Kidney (tissue), 22 donors: ENCODE measurements around the gene CISD1. TPM values are rescaled to one million over a fixed set of nuclear protein-coding genes. Genes with fewer than 3 reads are reported as not detected.

ENCODE experiments used
- DNase-seq, 5 donors: peaks; one replicate each; pipeline ENCODE4 v3.0.0-alpha.2; 2013 to 2020
- FAIRE-seq: peaks from 2 replicates; lab custom pipeline; 2012; peaks lifted over from hg19 to GRCh38; lab: Jason Lieb, UNC
- H3K27ac ChIP-seq, 2 donors: one replicate each; pipeline ENCODE4 v1.7.0; 2013; ENCODE audit warnings: low read depth in 2 of 2, low read length in 2 of 2, inconsistent platforms in 1 of 2
- H3K27me3 ChIP-seq: one replicate; pipeline ENCODE4 v1.7.1; 2013; ENCODE audit warnings: low read length, inconsistent platforms; ENCODE audit not compliant: control insufficient read depth, insufficient read depth
- H3K36me3 ChIP-seq, 3 donors: one replicate each; pipeline versions ENCODE4 v1.7.0 to v1.7.1; 2013; ENCODE audit warnings: low read length in 3 of 3, control low read depth in 1 of 3, inconsistent platforms in 1 of 3; ENCODE audit not compliant: insufficient read depth in 3 of 3, control insufficient read depth in 2 of 3
- H3K4me1 ChIP-seq, 3 donors: one replicate each; pipeline versions ENCODE4 v1.7.0 to v1.7.1; 2013; ENCODE audit warnings: low read length in 3 of 3, inconsistent platforms in 1 of 3, low read depth in 1 of 3; ENCODE audit not compliant: control insufficient read depth in 2 of 3, insufficient read depth in 2 of 3
- H3K4me3 ChIP-seq, 3 donors: one replicate each; pipeline versions ENCODE4 v1.7.0 to v1.8.1; 2013; ENCODE audit warnings: low read length in 3 of 3, control low read depth in 1 of 3, inconsistent platforms in 1 of 3
- H3K9ac ChIP-seq, 3 donors: one replicate each; pipeline versions ENCODE4 v1.7.0 to v1.7.1; 2013; ENCODE audit warnings: low read length in 3 of 3, control low read depth in 1 of 3, inconsistent platforms in 1 of 3
- H3K9me3 ChIP-seq, 3 donors: one replicate each; pipeline versions ENCODE4 v1.7.0 to v1.7.1; 2013; ENCODE audit warnings: low read length in 3 of 3, control low read depth in 1 of 3, inconsistent platforms in 1 of 3; ENCODE audit not compliant: control insufficient read depth in 2 of 3, insufficient read depth in 1 of 3
- CTCF ChIP-seq: IDR thresholded peaks from 3 replicates; pipeline ENCODE4 v1.5.1; 2012; ENCODE audit warnings: mild to moderate bottlenecking, moderate library complexity, borderline replicate concordance; ENCODE audit not compliant: insufficient read depth; ENCODE audit errors: extremely low read depth
- intact Hi-C: fragments of 100-400 bp; cut with DNase I; formaldehyde crosslinking; loops from one replicate; pipeline ENCODE4 v1.11.1; 2022
- long read RNA-seq, 10 donors: library from polyadenylated mRNA in 1 of 10; unstranded in 1 of 10; transcript quantifications; one replicate each; pipeline ENCODE4 v2.0.0 and lab custom pipeline, GENCODE V29; 2021 to 2026
- polyA plus RNA-seq: library from polyadenylated mRNA; stranded (reverse); fragments of 350-450 nt; fragmentation: Illumina TruSeq; extraction: RNeasy Lipid Tissue Mini Kit (QIAGEN cat#74804); gene quantifications from one replicate; pipeline ENCODE4 v1.2.3, GENCODE V29; 2014; ENCODE audit warnings: low read depth, low replicate concordance; ENCODE audit not compliant: insufficient read depth
- total RNA-seq: library from RNA; stranded (reverse); fragmentation: NEBNext Ultra II Directional; extraction: Animal tissue kit (Norgen Biotek cat#: 25700); gene quantifications from one replicate; pipeline ENCODE4 v1.2.1, GENCODE V29; 2021
- donor health status: control.
- donor health status: control.
- donor health status: control.
- donor health status: control.
- donor health status: control.
- donor health status: DM: yes; HTN: yes; CAD: no.
- donor health status: Normal renal cell carcinoma (clear cell type).

Gene CISD1
- total RNA-seq (38.0 TPM), polyA plus RNA-seq (216 TPM)
- long read RNA-seq, donor 1, transcript CISD1-201 (3 exons, 2,479 nt): major isoform, 35 of 35 reads
- long read RNA-seq, donor 1, partial matches to known transcripts: 0 of 35 reads
- long read RNA-seq, donor 1, other reads (novel, unspliced or antisense): 0 of 35 reads
- long read RNA-seq, donor 2, transcript CISD1-201 (3 exons, 2,479 nt): major isoform, 37 of 37 reads
- long read RNA-seq, donor 2, partial matches to known transcripts: 0 of 37 reads
- long read RNA-seq, donor 2, other reads (novel, unspliced or antisense): 0 of 37 reads
- long read RNA-seq, donor 3, transcript CISD1-201 (3 exons, 2,479 nt): major isoform, 55 of 55 reads
- long read RNA-seq, donor 3, partial matches to known transcripts: 0 of 55 reads
- long read RNA-seq, donor 3, other reads (novel, unspliced or antisense): 0 of 55 reads
- long read RNA-seq, donor 4, transcript CISD1-201 (3 exons, 2,479 nt): major isoform, 32 of 32 reads
- long read RNA-seq, donor 4, partial matches to known transcripts: 0 of 32 reads
- long read RNA-seq, donor 4, other reads (novel, unspliced or antisense): 0 of 32 reads
- long read RNA-seq, donor 5, partial matches to known transcripts: 0 of 1 reads
- long read RNA-seq, donor 5, other reads (novel, unspliced or antisense): 0 of 1 reads
- long read RNA-seq, donor 6, transcript CISD1-201 (3 exons, 2,479 nt): major isoform, 132 of 139 reads
- long read RNA-seq, donor 6, partial matches to known transcripts: 7 of 139 reads
- long read RNA-seq, donor 6, other reads (novel, unspliced or antisense): 0 of 139 reads
- long read RNA-seq, donor 7, transcript CISD1-201 (3 exons, 2,479 nt): major isoform, 22 of 32 reads
- long read RNA-seq, donor 7, partial matches to known transcripts: 6 of 32 reads
- long read RNA-seq, donor 7, other reads (novel, unspliced or antisense): 4 of 32 reads
- long read RNA-seq, donor 8, transcript CISD1-201 (3 exons, 2,479 nt): major isoform, 35 of 35 reads
- long read RNA-seq, donor 8, partial matches to known transcripts: 0 of 35 reads
- long read RNA-seq, donor 8, other reads (novel, unspliced or antisense): 0 of 35 reads
- long read RNA-seq, donor 9, transcript CISD1-201 (3 exons, 2,479 nt): major isoform, 25 of 25 reads
- long read RNA-seq, donor 9, partial matches to known transcripts: 0 of 25 reads
- long read RNA-seq, donor 9, other reads (novel, unspliced or antisense): 0 of 25 reads
- long read RNA-seq, donor 10, transcript CISD1-201 (3 exons, 2,479 nt): major isoform, 32 of 52 reads
- long read RNA-seq, donor 10, partial matches to known transcripts: 20 of 52 reads
- long read RNA-seq, donor 10, other reads (novel, unspliced or antisense): 0 of 52 reads

GRCh38 chr10:58268946-58269781 lies at the start of gene CISD1:
TSS of gene CISD1 (plus strand) at chr10:58269162. CDS start at chr10:58269274, 112 bp downstream.
- DNase-seq (peak; percentile 98 to 99 (median 98)), FAIRE-seq (peak; percentile 49)
- Histone ChIP-seq H3K9ac (peak within 1 kb of the TSS; percentile 67 to 89 (median 80)), H3K36me3 (no peaks in the 10 kb centered on the region), H3K27me3 (no peaks in the 10 kb centered on the region), H3K27ac (peak within 1 kb of the TSS; percentile 95), H3K4me1 (peaks cover 0 to 2% (median 0%) of the 10 kb centered on the region in 3 donors), H3K4me3 (peak within 1 kb of the TSS; percentile 75 to 88 (median 83)), H3K9me3 (no peaks in the 10 kb centered on the region)
- no peak for TF ChIP-seq CTCF
- intact Hi-C loops: no loop called here

- Histone ChIP-seq H3K27me3 (no peaks in the 10 kb centered on the region), H3K4me1 (no peaks in the 10 kb centered on the region), H3K9me3 (no peaks in the 10 kb centered on the region), H3K4me3 (no peak overlapping the region), H3K9ac (no peak overlapping the region), H3K27ac (no peak overlapping the region), H3K36me3 (no peaks in the 10 kb centered on the region)
- FAIRE-seq: no peak
- intact Hi-C loops: no loop called here
- no peak for TF ChIP-seq CTCF
- DNase-seq: no peak
Observed at GRCh38 chr10:58219875-58220274, 49.1 kb upstream of the CISD1 start.

- Histone ChIP-seq H3K4me3 (no peak overlapping the region), H3K4me1 (no peaks in the 10 kb centered on the region), H3K9me3 (no peaks in the 10 kb centered on the region), H3K36me3 (no peaks in the 10 kb centered on the region), H3K9ac (no peak overlapping the region), H3K27me3 (no peaks in the 10 kb centered on the region), H3K27ac (no peak overlapping the region)
- DNase-seq (no peak), FAIRE-seq (no peak)
- intact Hi-C loops: no loop called here
- no peak for TF ChIP-seq CTCF
Observed at GRCh38 chr10:58220769-58221451, 48.1 kb upstream of the CISD1 start.
